LNCAP (cell line): ENCODE measurements around the gene ANKRD16.

Experiments
- TF ChIP-seq, protein P1 (sequence below): fragments of 450-650 bp; IDR thresholded peaks from 2 replicates; pipeline ENCODE4 v1.5.1; 2017; ENCODE audit warnings: mild to moderate bottlenecking

Gene ANKRD16

DNA sequence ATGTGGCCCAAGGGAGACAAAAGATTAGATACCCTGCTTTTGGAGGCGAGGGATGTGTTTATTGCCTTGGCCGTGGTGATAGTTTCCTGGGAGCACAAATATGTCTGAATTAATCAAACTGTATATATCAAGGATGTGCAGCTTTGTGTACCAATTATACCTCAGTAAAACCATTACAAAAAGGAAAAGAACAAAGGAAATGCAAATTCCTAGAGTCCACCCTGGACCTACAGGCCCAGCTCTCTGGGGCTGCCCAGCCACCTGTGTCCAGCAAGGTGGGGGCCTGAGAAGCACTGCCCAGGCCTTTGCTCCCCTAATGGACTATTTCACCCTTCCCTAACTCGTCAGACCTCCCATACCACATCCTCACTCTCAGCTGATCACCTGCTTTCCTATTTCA is 20.5 kb downstream of the ANKRD16 start:
- TF ChIP-seq, protein P1, sequence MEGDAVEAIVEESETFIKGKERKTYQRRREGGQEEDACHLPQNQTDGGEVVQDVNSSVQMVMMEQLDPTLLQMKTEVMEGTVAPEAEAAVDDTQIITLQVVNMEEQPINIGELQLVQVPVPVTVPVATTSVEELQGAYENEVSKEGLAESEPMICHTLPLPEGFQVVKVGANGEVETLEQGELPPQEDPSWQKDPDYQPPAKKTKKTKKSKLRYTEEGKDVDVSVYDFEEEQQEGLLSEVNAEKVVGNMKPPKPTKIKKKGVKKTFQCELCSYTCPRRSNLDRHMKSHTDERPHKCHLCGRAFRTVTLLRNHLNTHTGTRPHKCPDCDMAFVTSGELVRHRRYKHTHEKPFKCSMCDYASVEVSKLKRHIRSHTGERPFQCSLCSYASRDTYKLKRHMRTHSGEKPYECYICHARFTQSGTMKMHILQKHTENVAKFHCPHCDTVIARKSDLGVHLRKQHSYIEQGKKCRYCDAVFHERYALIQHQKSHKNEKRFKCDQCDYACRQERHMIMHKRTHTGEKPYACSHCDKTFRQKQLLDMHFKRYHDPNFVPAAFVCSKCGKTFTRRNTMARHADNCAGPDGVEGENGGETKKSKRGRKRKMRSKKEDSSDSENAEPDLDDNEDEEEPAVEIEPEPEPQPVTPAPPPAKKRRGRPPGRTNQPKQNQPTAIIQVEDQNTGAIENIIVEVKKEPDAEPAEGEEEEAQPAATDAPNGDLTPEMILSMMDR: no peak

DNA sequence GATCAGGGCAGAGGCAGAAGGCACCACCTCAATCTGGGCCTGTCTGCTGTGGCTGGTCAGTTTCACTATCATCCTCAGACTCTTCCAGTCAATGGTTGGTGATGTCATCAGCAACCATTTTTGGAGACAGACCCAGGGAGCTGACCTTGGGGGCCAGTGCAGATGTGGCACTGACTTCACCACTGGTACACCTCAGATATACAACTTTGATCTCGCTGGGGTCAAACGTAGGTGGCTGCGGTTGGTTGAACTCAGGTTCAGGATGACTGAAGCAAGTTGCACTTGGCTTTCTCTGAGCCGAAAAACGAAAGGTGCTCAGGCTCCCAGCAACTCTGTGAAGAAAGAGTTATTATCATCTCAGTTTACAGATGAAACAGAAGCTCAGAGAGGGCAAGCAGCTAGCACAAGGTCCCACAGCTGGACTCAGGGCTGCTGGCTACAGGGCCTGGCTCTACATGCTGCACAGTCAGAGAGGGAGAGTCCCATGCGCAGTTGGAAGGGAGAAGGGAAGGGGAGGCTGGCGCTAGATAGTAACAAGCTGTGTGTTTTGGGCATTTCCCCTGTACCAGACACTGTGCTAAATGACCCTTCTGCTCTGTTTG is 27.2 kb downstream of the ANKRD16 start:
- TF ChIP-seq, protein P1: no peak

DNA sequence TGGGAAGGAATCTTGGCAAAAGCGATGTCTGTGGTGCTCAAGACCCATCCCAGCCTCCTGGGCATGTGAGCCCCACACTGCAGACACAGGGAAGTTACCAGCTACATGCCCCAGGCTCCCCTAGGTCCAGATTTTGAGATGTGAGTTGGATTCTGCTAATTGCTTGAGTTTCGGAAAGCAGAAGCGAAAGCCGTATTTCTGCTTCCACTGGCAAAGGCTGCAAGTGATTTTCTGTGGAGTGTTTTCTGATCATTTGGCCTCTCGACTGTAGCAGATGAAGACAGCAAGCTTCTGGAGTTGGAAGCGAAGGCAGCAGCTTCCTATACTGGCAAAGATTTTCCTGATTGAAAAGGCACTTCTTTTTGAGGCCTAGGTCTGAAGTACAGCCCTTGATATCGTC is 29.6 kb downstream of the ANKRD16 start:
- TF ChIP-seq, protein P1: no peak

DNA sequence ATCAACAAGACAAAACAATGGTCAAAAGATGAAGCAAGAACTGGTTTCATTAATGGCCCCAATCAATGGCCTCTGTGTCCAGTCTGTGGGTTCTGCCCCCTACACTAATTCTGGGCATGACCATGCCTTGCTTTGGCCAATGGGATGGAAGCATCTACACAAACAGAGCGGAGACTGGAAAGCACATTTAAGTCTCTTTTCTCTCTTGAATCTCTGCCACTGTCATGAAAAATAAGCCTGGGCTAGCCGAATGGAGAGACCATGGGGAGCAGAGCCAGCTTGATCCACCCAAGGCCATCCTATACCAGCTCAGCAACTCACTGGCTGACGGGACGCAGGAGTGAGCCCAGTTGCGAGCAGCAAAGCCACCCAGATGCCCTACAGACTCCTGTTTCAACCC is 30.9 kb downstream of the ANKRD16 start:
- TF ChIP-seq, protein P1: no peak

DNA sequence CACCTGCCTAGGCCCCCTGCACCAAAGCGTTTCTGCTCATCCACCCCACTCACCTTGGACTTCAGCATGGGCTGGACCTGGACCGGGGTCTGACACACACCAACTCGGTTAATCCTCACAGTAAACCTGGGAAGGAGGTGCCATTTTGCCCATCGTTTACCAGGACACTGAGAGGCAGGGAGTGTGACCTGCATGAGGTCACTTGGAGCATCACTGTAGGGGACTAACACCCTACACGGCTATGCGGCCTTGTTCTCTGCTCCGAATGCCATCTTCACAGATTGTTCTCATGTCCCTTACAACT is 33.0 kb downstream of the ANKRD16 start:
- TF ChIP-seq, protein P1: no peak

DNA sequence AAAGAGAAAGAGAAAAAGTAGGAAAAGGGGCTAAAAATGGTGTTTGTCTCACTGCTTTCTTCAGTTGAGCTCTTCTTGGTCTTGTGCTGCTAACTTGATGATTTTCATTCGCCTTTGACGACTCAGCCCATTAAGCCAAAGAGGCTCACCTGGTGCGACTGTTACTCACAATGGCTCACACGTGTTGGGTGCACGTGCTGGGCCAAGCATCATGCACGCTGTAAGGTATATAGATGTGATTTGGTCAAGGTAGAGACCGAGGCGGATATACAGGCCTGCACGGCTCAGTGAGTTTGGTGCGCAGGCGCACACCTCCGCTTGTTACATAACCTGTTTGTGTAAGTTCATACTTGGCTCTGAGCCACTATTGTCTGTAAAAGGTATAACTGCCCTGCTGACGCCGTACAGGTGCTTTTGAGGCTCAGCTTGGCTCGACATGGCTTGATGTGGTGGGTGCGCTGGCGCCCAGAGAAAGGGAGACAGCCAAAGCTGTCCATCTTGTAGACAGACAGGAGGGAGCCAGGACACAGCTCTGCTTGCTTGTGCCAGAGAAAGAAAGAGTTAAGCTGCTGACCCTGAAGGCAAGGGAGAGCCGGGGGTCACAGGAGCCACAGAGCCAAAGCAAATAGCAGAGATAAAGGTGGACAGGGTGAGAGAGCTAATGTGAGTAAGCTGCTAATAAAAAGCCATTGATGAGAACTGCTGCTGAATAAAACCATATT is 33.6 kb downstream of the ANKRD16 start:
- TF ChIP-seq, protein P1: no peak

DNA sequence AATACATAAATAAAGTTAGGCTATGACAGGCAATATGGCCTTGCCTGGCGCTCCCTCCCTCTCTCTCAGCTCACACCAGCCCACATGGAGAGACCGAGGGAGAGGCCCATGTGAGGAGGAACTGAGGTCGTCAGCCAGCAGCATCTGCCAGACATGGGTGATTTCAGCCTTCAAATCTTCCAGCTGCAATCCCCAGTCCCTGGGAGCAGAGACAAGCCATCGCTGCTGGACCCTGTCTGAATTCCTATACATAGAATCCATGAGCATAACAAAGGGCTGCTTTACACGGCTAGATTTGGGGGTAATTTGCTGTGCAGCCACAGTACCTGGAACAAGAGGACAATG is 35.6 kb downstream of the ANKRD16 start:
- TF ChIP-seq, protein P1: no peak
